Spinal cord (tissue), 10 donors: ENCODE results near the gene SMIM17. TPM values are rescaled to one million over a fixed set of nuclear protein-coding genes. Genes with fewer than 3 reads are reported as not detected.
"Not testable (repeated sequence)": the region's sequence is repeated elsewhere in the genome, so short reads cannot be mapped to it uniquely, and the experiment has no call there.

Source experiments
- DNase-seq, 6 donors: peaks; one replicate each; pipeline versions ENCODE4 v3.0.0 to v3.0.0-alpha.2; 2013 to 2015; ENCODE audit warnings: low spot score in 6 of 6, low read depth in 4 of 6
- H3K27ac ChIP-seq: one replicate; pipeline ENCODE4 v1.5.1; 2013; ENCODE audit warnings: low read depth, low read length, control low read depth
- H3K27me3 ChIP-seq: one replicate; pipeline ENCODE4 v1.6.1; 2013; ENCODE audit warnings: low read length; ENCODE audit not compliant: control insufficient read depth, insufficient read depth
- H3K36me3 ChIP-seq: one replicate; pipeline ENCODE4 v1.6.1; 2013; ENCODE audit warnings: low read length; ENCODE audit not compliant: control insufficient read depth, insufficient read depth
- H3K4me1 ChIP-seq: one replicate; pipeline ENCODE4 v1.6.1; 2013; ENCODE audit warnings: low read length; ENCODE audit not compliant: control insufficient read depth, insufficient read depth
- H3K4me3 ChIP-seq: one replicate; pipeline ENCODE4 v1.5.1; 2013; ENCODE audit warnings: low read depth, low read length, control low read depth
- H3K9me3 ChIP-seq: one replicate; pipeline ENCODE4 v1.6.1; 2013; ENCODE audit warnings: low read length; ENCODE audit not compliant: control insufficient read depth, insufficient read depth
- WGBS: methylation state at CpG from one replicate; pipeline ENCODE4 v1.1.5; 2013; ENCODE audit warnings: missing lambda C conversion rate; ENCODE audit not compliant: insufficient coverage; 5-methylcytosine and 5-hydroxymethylcytosine counted together
- polyA plus RNA-seq, 2 donors: library from polyadenylated mRNA; unstranded; fragments of 120-200 nt; gene quantifications; one replicate each; pipeline ENCODE4 v1.2.1, GENCODE V29; 2013; ENCODE audit not compliant: insufficient read length in 2 of 2
- total RNA-seq, 2 donors: library from RNA; depleted of rRNA in 1 of 2; stranded (reverse); fragments of 120-200 nt in 1 of 2; fragments of >200 nt in 1 of 2; gene quantifications; one replicate each; pipeline versions ENCODE4 v1.2.3 to v1.2.4, GENCODE V29; 2013 to 2014
- donor health status: healthy.

SMIM17 gene
- total and polyA plus RNA-seq, 4 donors, result 13.8 to 84.2 (median 58.5) TPM

- H3K4me1 ChIP-seq, result peaks cover 29% of the 10 kb centered on the region
- H3K4me3 ChIP-seq, result no peak overlapping the region
- peaks cover 7% of the 10 kb centered on the region for H3K36me3 ChIP-seq
- 73% methylated on average over 15 of the region's 17 CpGs for WGBS
- no peaks in the 10 kb centered on the region for H3K27me3 ChIP-seq
- no peaks in the 10 kb centered on the region for H3K9me3 ChIP-seq
- no peak for DNase-seq
- H3K27ac ChIP-seq, result no peak overlapping the region
Measured at GRCh38 chr19:56670401-56670960, 27.5 kb downstream of the SMIM17 start.

- 30% methylated on average over 35 of the region's 35 CpGs for WGBS
- H3K36me3 ChIP-seq, result peaks cover 6% of the 10 kb centered on the region
- no peak overlapping the region for H3K27ac ChIP-seq
- H3K4me1 ChIP-seq, result peaks cover 29% of the 10 kb centered on the region
- no peaks in the 10 kb centered on the region for H3K27me3 ChIP-seq
- no peaks in the 10 kb centered on the region for H3K9me3 ChIP-seq
- DNase-seq, result no peak
- H3K4me3 ChIP-seq, result peak overlapping the region; percentile 62
Measured at GRCh38 chr19:56670961-56671612, 28.1 kb downstream of the SMIM17 start.

GRCh38 chr19:56671613-56671994, 28.6 kb downstream of the SMIM17 start, which contains the start of gene ZNF835:
ZNF835 (minus strand) TSS chr19:56671757; CDS start chr19:56665198, 6,559 bp downstream.
- 0% methylated on average over 32 of the region's 32 CpGs for WGBS
- H3K27ac ChIP-seq, result no peak within 1 kb of the TSS
- peak; percentile 84 to 98 (median 92) for DNase-seq
- H3K4me3 ChIP-seq, result peak within 1 kb of the TSS; percentile 62
- no peaks in the 10 kb centered on the region for H3K27me3 ChIP-seq
- H3K36me3 ChIP-seq, result peaks cover 6% of the 10 kb centered on the region
- peaks cover 29% of the 10 kb centered on the region for H3K4me1 ChIP-seq
- no peaks in the 10 kb centered on the region for H3K9me3 ChIP-seq

- not testable (repeated sequence) for H3K36me3 ChIP-seq, H3K4me3 ChIP-seq, H3K27ac ChIP-seq, H3K9me3 ChIP-seq, H3K27me3 ChIP-seq, DNase-seq
- H3K4me1 ChIP-seq, result peaks cover 30% of the 10 kb centered on the region
- WGBS, result no CpG with 5 or more reads among the region's 2 CpGs
Measured at GRCh38 chr19:56672610-56673009, 29.7 kb downstream of the SMIM17 start.

GRCh38 chr19:56678205-56678604, 35.2 kb downstream of the SMIM17 start:
- Histone ChIP-seq H3K27me3 (no peaks in the 10 kb centered on the region), H3K4me3 (no peak overlapping the region), H3K27ac (no peak overlapping the region), H3K4me1 (peaks cover 13% of the 10 kb centered on the region), H3K9me3 (no peaks in the 10 kb centered on the region), H3K36me3 (no peaks in the 10 kb centered on the region)
- WGBS, result 27% methylated on average over 7 of the region's 8 CpGs
- DNase-seq, result peak in 3 of 6 donors; percentile 62 to 85 (median 78)

GRCh38 chr19:56681702-56682101, 38.7 kb downstream of the SMIM17 start:
- H3K9me3 ChIP-seq, result no peaks in the 10 kb centered on the region
- H3K27ac ChIP-seq, result no peak overlapping the region
- no peaks in the 10 kb centered on the region for H3K27me3 ChIP-seq
- H3K4me1 ChIP-seq, result peaks cover 8% of the 10 kb centered on the region
- no peak overlapping the region for H3K4me3 ChIP-seq
- 46% methylated on average over 6 of the region's 8 CpGs for WGBS
- H3K36me3 ChIP-seq, result no peaks in the 10 kb centered on the region
- DNase-seq, result peak in 1 of 6 donors; percentile 87

GRCh38 chr19:56683116-56683515, 40.2 kb downstream of the SMIM17 start:
- Histone ChIP-seq H3K27ac (no peak overlapping the region), H3K9me3 (no peaks in the 10 kb centered on the region), H3K4me3 (no peak overlapping the region), H3K36me3 (no peaks in the 10 kb centered on the region), H3K27me3 (no peaks in the 10 kb centered on the region), H3K4me1 (peaks cover 2% of the 10 kb centered on the region)
- DNase-seq, result no peak
- 50% methylated on average over 2 of the region's 7 CpGs for WGBS

- 78% methylated on average over 8 of the region's 8 CpGs for WGBS
- no peak overlapping the region for H3K27ac ChIP-seq
- no peaks in the 10 kb centered on the region for H3K36me3 ChIP-seq
- H3K4me3 ChIP-seq, result no peak overlapping the region
- no peaks in the 10 kb centered on the region for H3K9me3 ChIP-seq
- no peaks in the 10 kb centered on the region for H3K27me3 ChIP-seq
- no peak for DNase-seq
- peaks cover 2% of the 10 kb centered on the region for H3K4me1 ChIP-seq
Measured at GRCh38 chr19:56687031-56687430, 44.1 kb downstream of the SMIM17 start.

- whole genome bisulfite sequencing, result no CpG with 5 or more reads among the region's 10 CpGs
- Histone ChIP-seq H3K27ac (no peak overlapping the region), H3K9me3 (no peaks in the 10 kb centered on the region), H3K36me3 (no peaks in the 10 kb centered on the region), H3K27me3 (no peaks in the 10 kb centered on the region), H3K4me3 (no peak overlapping the region), H3K4me1 (peaks cover 10% of the 10 kb centered on the region)
- DNase-seq, result peak in 2 of 6 donors; percentile 25 to 70
Measured at GRCh38 chr19:56689198-56689597, 46.2 kb downstream of the SMIM17 start.

- Histone ChIP-seq H3K4me1 (peaks cover 14% of the 10 kb centered on the region), H3K9me3 (no peaks in the 10 kb centered on the region), H3K36me3 (no peaks in the 10 kb centered on the region), H3K27me3 (no peaks in the 10 kb centered on the region), H3K4me3 (no peak overlapping the region), H3K27ac (no peak overlapping the region)
- 65% methylated on average over 2 of the region's 10 CpGs for WGBS
- DNase-seq, result no peak
Measured at GRCh38 chr19:56690670-56691069, 47.7 kb downstream of the SMIM17 start.
